ENCODE measurements around the gene ACOT11.

ACOT11 gene

GRCh38 chr1:54559771-54560231 is 11.8 kb downstream of the ACOT11 start:
- DNase-seq (ENCODE audit: low read depth in 2 of 2, low spot score in 1 of 2): no peak

GRCh38 chr1:54564312-54565112 is 16.5 kb downstream of the ACOT11 start:
- DNase-seq (ENCODE audit: low read depth in 2 of 2, low spot score in 1 of 2): no peak

DNA sequence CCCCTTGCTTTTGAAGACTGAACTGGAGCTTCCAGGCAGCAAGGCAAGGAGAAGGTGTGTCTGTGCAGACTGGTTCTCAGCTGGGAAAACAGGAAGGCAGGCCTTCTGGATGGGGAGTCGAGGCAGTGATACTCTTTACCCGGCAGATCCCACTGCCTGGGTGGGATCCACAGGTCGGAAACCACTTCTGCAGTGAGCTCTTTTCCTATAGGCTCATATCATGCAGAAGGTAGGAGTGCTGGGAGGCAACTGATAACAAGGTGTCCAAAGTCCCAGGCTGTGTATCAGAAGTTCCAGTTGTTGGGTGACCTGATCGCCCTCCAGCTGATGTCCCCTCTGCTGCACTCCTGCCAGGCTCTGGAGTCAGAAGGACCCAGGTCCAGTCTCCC is 17.1 kb downstream of the ACOT11 start:
- DNase-seq (ENCODE audit: low read depth in 2 of 2, low spot score in 1 of 2): no peak

GRCh38 chr1:54566438-54567141 is 18.6 kb downstream of the ACOT11 start:
- no peak for DNase-seq (ENCODE audit: low read depth in 2 of 2, low spot score in 1 of 2)

- DNase-seq (ENCODE audit: low read depth in 2 of 2, low spot score in 1 of 2): no peak
Observed at GRCh38 chr1:54567961-54568360, 19.9 kb downstream of the ACOT11 start.

GRCh38 chr1:54569339-54569738 is 21.3 kb downstream of the ACOT11 start:
- no peak for DNase-seq (ENCODE audit: low read depth in 2 of 2, low spot score in 1 of 2)

DNA sequence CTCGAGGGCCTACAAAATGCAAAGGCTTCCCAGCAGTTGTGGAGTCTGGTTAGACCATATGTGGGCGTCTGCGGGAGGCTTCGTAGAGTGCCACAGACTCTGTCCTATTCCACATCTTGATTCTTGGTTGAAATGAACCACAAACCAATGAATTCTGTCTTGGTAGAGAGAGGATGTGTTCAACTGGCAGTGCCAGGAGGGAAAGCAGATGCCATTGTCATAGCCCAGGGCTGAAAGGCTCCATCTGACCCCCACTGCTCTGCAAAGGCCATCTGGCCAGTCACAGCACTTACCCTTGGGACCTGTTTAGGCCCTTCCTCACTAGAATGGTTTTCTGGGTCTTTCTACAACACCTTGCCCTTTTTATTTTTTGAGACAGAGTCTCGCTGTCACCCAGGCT is 22.1 kb downstream of the ACOT11 start:
- DNase-seq (ENCODE audit: low read depth in 2 of 2, low spot score in 1 of 2): no peak

DNA sequence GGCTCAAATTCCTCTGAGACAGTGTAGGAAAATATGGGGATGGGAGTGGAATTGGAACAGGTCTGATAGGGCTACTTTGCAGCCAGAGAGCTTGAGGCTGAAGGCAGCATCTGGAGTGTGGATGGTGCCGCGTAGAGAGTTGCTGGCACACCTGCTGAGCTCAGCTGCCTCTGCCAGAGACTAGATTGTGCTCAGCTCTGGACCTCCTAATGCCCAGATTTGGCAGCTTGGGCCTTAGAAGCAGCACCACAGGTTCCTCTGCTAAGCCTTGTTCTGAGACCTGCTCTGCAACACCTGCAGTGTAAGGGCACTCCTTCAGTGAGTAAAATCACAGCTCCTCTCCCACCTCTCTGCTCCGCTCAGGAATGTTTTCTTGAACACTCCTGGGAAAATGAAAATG is 23.3 kb downstream of the ACOT11 start:
- DNase-seq (ENCODE audit: low read depth in 2 of 2, low spot score in 1 of 2): no peak

GRCh38 chr1:54571803-54572541 is 23.9 kb downstream of the ACOT11 start:
- no peak for DNase-seq (ENCODE audit: low read depth in 2 of 2, low spot score in 1 of 2)

DNA sequence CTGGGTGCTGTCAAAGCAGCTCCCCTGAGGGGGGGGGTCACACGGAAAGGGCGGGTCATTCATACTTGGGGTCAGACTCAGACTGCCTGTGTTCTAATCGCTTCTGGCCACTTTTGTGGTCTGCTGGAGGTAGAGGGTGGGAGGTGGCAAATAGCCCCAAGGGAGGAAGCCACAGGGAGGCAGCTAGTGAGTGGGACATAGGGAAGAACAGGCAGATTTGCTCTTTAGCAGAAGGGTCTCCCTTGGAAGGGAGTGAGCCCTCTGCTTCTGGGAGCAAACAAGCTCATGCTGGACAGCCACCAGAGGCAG is 24.5 kb downstream of the ACOT11 start:
- DNase-seq (ENCODE audit: low read depth in 2 of 2, low spot score in 1 of 2): no peak

GRCh38 chr1:54574158-54574778 is 26.2 kb downstream of the ACOT11 start:
- DNase-seq (ENCODE audit: low read depth in 2 of 2, low spot score in 1 of 2): no peak

DNA sequence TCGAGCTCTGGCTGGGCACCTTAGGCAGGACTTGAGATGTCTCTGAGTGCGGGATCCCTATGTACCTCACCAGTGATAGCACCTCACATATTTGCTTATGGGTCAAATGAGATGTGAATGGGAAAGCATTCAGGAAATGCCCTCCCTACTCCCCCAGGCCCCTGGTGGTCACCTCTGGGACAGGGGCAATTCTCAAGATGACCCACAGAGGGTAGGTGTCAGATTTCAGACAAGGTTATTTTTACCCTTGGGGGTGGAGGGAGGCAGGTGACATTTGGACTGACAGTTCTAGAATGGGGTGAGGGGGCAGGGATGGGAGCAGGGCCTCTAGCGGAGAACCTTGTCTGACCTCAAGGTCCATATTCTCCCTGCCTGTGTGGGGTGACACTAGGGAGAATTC is 27.1 kb downstream of the ACOT11 start:
- DNase-seq (ENCODE audit: low read depth in 2 of 2, low spot score in 1 of 2): no peak

- no peak for DNase-seq (ENCODE audit: low read depth in 2 of 2, low spot score in 1 of 2)
Observed at GRCh38 chr1:54575605-54576290, 27.7 kb downstream of the ACOT11 start.

GRCh38 chr1:54577612-54578011 is 29.6 kb downstream of the ACOT11 start:
- no peak for DNase-seq (ENCODE audit: low read depth in 2 of 2, low spot score in 1 of 2)

GRCh38 chr1:54579337-54579781 is 31.3 kb downstream of the ACOT11 start:
- no peak for DNase-seq (ENCODE audit: low read depth in 2 of 2, low spot score in 1 of 2)

DNA sequence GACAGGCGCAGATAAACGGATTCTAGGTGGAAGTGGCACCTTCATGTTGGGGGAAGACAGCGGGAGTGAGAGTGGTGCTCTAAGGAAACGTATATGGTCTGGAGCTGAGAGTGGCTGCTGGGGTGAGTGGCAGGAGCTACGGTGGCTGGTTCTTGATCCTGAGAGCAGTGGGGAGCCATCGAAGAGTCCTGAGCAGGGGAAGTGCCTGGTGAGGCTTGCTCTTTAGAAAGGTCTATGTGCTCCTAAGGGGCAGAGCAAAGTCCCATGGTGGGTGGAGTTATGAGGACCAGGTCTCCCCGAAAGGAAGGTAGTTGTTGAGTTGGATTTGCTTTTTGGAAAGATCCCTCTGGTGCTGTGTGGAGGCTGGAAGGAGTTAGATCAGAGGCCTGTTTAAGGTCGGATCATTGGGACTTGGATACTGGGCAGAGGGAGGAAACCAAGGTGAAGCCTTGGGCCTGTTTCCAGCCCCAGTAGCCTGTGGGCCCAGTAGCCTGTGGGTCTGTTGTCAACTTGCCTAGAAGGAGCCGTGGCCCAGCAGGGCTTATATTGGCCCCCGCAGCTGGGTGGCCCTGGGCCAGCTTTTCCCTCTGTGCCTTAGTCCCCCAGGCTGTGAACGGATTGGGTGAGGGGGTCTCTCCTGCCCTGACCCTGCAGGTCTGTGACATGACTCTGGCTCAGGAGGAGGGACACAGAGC is 33.0 kb downstream of the ACOT11 start:
- no peak for DNase-seq (ENCODE audit: low read depth in 2 of 2, low spot score in 1 of 2)

- no peak for DNase-seq (ENCODE audit: low read depth in 2 of 2, low spot score in 1 of 2)
Observed at GRCh38 chr1:54581621-54582035, 33.6 kb downstream of the ACOT11 start.

GRCh38 chr1:54582566-54583306 is 34.7 kb downstream of the ACOT11 start:
- no peak for DNase-seq (ENCODE audit: low read depth in 2 of 2, low spot score in 1 of 2)

DNA sequence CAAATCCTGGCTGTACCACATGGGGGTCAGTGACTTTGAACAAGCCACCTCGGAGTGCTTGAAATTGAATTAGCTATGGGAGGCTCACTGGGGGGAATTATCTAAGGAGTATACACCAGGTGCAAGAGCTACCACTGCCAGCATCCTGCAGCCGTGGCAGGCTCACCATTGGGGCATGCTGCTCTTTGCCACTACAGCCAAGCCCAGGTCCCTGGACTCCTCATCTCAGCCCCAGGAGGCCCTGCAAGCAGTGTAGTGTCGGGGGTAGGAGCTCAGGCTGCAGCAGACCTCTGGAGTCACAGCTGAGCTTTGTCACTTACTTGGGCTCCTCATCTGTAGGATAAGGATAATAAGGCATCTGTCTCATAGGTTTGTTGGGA is 35.3 kb downstream of the ACOT11 start:
- no peak for DNase-seq (ENCODE audit: low read depth in 2 of 2, low spot score in 1 of 2)

GRCh38 chr1:54583871-54584270 is 35.8 kb downstream of the ACOT11 start:
- no peak for DNase-seq (ENCODE audit: low read depth in 2 of 2, low spot score in 1 of 2)
